GM21786 (cell line): ENCODE data around the gene ZNF689.
A peak's percentile ranks its signal among the peaks of the same experiment; 100 is the strongest.

ENCODE experiments used
- ATAC-seq: cut with Tn5 transposase; IDR thresholded peaks from one replicate; pipeline ENCODE4 v1.9.1; 2021; ENCODE audit not compliant: unreplicated experiment

ZNF689 gene

GRCh38 chr16:30566531-30566930 lies 43.7 kb downstream of the ZNF689 start:
- ATAC-seq: no peak

GRCh38 chr16:30565984-30566383 lies 44.2 kb downstream of the ZNF689 start:
- ATAC-seq: no peak

- no peak for ATAC-seq
Observed at GRCh38 chr16:30565526-30565925, 44.7 kb downstream of the ZNF689 start.

GRCh38 chr16:30562021-30562420 lies 48.2 kb downstream of the ZNF689 start:
- ATAC-seq: no peak

GRCh38 chr16:30561089-30561816 lies 48.9 kb downstream of the ZNF689 start:
- ATAC-seq: no peak

- ATAC-seq: no peak
Observed at GRCh38 chr16:30559690-30560089, 50.5 kb downstream of the ZNF689 start.

- no peak for ATAC-seq
Observed at GRCh38 chr16:30558789-30559377, 51.3 kb downstream of the ZNF689 start.

- ATAC-seq: peak; percentile 90
Observed at GRCh38 chr16:30557957-30558788, 52.0 kb downstream of the ZNF689 start, which contains the start of gene ZNF764. Gene ZNF764, minus strand, starts transcription at chr16:30558374. Its CDS starts 192 bp downstream, at chr16:30558182.

- no peak for ATAC-seq
Observed at GRCh38 chr16:30557707-30557956, 52.6 kb downstream of the ZNF689 start.

- no peak for ATAC-seq
Observed at GRCh38 chr16:30556125-30556473, 54.1 kb downstream of the ZNF689 start.

- no peak for ATAC-seq
Observed at GRCh38 chr16:30555315-30556124, 54.7 kb downstream of the ZNF689 start.

GRCh38 chr16:30554557-30555314 lies 55.5 kb downstream of the ZNF689 start:
- ATAC-seq: no peak

- no peak for ATAC-seq
Observed at GRCh38 chr16:30553393-30553899, 56.7 kb downstream of the ZNF689 start.

GRCh38 chr16:30552956-30553355 lies 57.2 kb downstream of the ZNF689 start:
- ATAC-seq: no peak
